HG03060 (cell line): ENCODE data around the gene DLGAP1.
"Not testable (repeated sequence)": the region's sequence is repeated elsewhere in the genome, so short reads cannot be mapped to it uniquely, and the experiment has no call there.

Experiments
- ATAC-seq: cut with Tn5 transposase; IDR thresholded peaks from one replicate; pipeline ENCODE4 v1.9.1; 2021; ENCODE audit warnings: low read depth, moderate number of reproducible peaks; ENCODE audit not compliant: unreplicated experiment

Gene DLGAP1

GRCh38 chr18:3653851-3654441, 801.2 kb downstream of the DLGAP1 start:
- ATAC-seq = no peak

- no peak for ATAC-seq
Measured at GRCh38 chr18:3653263-3653850, 801.8 kb downstream of the DLGAP1 start.

GRCh38 chr18:3652380-3653262, 802.5 kb downstream of the DLGAP1 start:
- no peak for ATAC-seq

GRCh38 chr18:3651266-3651665, 803.8 kb downstream of the DLGAP1 start:
- no peak for ATAC-seq

GRCh38 chr18:3650521-3651042, 804.5 kb downstream of the DLGAP1 start:
- not testable (repeated sequence) for ATAC-seq

GRCh38 chr18:3649633-3650426, 805.3 kb downstream of the DLGAP1 start:
- ATAC-seq = no peak

GRCh38 chr18:3649135-3649632, 805.9 kb downstream of the DLGAP1 start:
- no peak for ATAC-seq

GRCh38 chr18:3648641-3649040, 806.5 kb downstream of the DLGAP1 start:
- no peak for ATAC-seq

- ATAC-seq = no peak
Measured at GRCh38 chr18:3648200-3648599, 806.9 kb downstream of the DLGAP1 start.

GRCh38 chr18:3647636-3648035, 807.5 kb downstream of the DLGAP1 start:
- ATAC-seq = no peak

- no peak for ATAC-seq
Measured at GRCh38 chr18:3645384-3646156, 809.5 kb downstream of the DLGAP1 start.

GRCh38 chr18:3634250-3634939, 820.7 kb downstream of the DLGAP1 start:
- ATAC-seq = no peak

GRCh38 chr18:3631887-3632286, 823.2 kb downstream of the DLGAP1 start:
- ATAC-seq = no peak

GRCh38 chr18:3626929-3627458, 828.1 kb downstream of the DLGAP1 start:
- ATAC-seq = no peak

- ATAC-seq = no peak
Measured at GRCh38 chr18:3625742-3626091, 829.4 kb downstream of the DLGAP1 start.

- ATAC-seq = no peak
Measured at GRCh38 chr18:3624935-3625741, 830.0 kb downstream of the DLGAP1 start.

GRCh38 chr18:3624546-3624934, 830.6 kb downstream of the DLGAP1 start:
- ATAC-seq = no peak
